ENCODE measurements around the gene GPR107. TPM values are rescaled to one million over a fixed set of nuclear protein-coding genes. Genes with fewer than 3 reads are reported as not detected.

GPR107 gene
- polyA plus RNA-seq, 4 donors, result 48.7 to 57.7 (median 54.1) TPM

DNA sequence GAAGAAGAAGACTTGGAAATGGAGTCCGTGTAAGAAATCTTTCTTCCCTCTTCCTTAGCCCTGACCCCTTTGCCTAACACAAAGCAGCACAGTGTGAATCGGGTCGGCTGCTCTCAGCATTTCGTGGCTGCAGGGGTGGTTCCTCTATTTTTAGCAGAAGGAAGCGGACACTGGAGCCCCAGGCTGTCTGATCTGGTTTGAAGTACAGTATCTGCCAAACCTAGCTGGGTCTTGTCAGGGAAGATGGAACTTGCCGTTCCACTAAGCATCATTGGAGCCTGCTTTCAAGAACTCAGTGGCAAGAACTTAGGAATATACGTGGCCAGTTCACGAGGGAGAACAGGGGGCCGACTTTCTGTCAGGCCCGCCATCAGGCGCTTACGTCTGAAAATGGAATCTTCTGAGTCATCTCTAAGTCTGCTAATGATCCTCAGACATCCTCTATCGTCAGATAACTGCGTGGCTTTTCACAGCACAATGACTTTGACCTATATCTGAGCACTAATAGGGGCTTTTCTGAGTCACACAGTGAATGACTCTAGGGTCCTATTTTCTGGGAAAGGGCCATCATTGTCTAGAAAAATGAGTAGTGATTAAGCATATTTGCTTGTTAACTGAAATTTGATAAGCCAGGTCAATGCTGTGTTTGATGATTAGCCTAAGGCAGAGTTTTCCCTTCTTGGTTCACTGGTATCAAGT is 75.2 kb downstream of the GPR107 start:
- DNase-seq (ENCODE audit: low read depth in 4 of 4, low spot score in 2 of 4), result no peak

DNA sequence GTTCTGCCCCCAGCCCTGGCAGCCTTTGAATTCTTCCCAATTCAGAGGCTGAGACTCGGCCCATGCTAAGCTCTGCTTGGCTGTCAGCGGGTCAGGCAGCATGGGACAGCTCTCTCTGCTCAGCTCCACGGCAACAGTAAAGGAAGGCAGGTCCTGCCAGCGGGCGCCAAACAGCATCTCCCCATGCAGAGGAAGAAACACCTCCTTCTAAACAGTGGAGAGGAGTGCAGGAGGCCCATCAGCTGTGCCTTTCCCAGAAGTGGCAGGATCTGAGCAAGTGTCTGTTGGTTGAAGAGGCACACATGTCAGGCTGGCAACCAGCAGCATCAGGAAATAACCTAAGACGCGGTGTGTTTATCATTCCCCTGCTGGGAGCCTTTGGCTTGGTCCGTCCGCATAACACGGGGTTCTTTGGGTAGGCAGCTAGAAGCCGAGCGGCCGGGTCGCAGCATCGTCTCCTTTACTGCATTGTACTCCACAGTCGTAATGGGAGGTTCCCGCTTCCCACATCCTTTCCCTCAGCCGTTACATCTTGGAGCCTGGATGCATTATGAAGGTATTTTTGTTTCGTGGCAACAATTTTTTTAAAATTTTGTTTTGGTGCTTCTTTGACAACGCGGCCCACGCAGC is 75.8 kb downstream of the GPR107 start:
- no peak for DNase-seq (ENCODE audit: low read depth in 4 of 4, low spot score in 2 of 4)

DNA sequence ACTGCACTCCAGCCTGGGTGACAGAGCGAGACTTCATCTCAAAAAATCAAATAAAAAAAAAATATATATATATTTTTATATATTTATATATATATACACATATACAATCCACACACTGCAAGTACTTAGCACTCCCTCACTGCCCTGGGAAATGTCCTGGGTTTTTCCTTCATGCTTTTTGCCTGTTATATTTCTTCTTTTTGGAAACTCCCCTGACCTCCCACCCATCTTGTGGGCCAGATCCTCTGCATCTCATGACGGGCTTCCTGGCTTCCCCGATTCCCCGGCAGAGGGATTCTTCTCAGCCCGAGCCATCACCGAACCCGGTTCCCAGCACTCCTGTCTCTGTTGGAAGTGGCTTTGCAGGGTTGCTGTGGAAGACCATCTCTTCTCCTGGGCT is 79.0 kb downstream of the GPR107 start:
- DNase-seq (ENCODE audit: low read depth in 4 of 4, low spot score in 2 of 4), result no peak

DNA sequence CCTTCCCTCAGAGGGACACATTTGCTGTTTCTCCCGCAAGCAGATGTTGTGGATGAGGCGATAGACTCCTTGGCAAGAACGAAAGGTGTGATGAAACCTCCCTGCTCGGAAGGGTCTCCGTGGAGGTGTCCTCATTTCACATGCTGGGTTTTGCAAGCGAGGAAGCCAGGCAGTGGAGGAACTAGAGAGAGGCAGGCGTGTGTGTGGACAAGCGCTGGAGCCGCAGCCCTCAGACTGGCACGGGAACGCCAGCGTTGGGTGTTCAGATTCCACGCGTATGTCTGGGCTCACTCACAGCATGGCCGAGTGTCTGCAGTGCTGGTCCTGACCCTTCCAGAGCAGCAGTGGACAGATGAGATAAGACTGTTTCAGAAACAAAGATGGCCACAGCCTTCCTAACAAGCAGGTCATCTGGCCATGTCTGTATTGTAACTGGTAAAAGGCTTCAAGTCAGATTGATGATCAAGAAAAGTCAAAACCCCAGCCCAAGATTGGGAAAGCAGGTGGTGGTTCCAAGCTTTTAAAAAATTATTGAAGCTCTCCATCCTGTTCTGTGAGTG is 83.5 kb downstream of the GPR107 start:
- DNase-seq (ENCODE audit: low read depth in 4 of 4, low spot score in 2 of 4), result no peak

DNA sequence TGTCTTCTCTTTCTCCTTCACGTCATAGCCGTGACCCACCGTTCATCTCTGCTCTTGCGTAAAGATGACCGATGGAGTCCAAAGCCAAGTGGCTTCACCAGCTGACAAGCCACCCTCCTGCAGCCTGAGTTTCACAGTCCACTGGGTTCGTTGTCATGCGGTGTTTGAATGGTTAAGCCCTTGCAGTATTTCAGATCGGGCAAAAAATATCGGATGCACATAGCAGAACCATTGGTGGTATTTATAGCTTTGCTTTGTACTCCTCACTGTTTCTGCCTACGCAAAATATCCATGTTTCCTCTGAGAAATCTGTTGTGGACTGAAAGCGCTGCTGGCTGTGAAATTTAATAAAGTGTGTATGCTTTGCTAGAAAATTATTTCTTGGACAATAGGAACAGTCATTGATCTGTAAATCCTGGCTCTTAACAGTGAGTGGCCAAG is 84.0 kb downstream of the GPR107 start:
- no peak for DNase-seq (ENCODE audit: low read depth in 4 of 4, low spot score in 2 of 4)

DNA sequence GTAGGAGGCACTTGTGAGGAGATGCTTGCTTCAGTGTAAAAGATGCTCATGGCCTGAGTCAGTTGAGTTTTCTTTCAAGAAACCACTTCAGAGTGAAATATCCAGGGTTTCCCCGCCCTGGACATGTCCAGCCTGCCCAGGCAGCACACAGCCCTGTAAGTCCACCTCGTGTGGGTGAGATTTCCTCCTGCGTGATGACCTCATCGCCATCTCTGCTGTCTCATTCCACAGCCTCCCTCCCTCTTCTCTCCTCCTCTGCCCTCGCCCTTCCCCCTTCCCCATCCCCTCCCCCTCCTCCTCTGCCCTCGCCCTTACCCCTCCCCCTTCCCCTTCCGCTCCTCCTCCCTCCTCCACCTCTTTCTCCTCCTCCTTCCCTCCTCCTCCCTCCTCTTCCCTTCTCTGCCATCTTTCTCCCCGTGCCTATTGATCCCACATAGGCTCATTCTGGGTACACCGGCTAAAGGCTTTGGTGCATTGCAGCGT is 84.5 kb downstream of the GPR107 start:
- no peak for DNase-seq (ENCODE audit: low read depth in 4 of 4, low spot score in 2 of 4)

DNA sequence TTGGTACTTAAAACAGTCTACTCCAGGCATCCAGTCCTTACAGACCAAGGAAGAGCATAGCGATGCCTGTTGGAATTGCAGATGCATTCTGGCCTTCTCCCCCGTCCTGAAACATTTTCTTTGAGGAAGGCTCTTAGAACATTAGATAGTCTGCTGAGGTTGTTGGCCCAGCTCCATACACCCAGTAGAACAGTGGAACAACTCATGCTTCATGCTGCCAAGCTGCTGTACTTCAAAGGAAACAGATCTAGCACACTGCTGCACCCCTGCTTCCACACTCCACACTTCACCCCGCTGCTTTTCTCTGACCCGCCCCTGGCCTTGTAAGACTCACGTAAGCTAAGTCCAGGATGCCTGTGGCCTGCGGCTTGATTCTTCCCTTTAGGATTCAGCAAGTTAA is 85.1 kb downstream of the GPR107 start:
- DNase-seq (ENCODE audit: low read depth in 4 of 4, low spot score in 2 of 4), result no peak

DNA sequence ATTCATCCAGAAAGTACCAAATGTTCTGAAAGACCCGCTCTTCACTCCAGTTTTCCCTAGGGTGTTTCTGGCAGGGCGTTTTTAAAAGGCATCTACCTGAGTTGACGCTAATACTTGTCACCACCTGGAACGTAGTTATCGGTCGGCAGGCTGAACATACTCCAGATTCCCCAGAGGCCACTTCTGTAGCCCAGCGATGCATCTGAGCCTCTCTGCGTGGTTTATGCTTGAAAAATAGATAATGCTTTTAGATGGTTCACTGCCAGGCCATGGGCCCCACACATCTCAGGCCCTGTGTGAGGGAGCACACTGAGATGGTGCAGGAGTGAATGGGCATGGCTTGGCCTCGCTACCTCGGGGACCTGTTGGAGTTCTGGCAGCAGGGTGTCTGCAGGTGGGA is 85.5 kb downstream of the GPR107 start:
- no peak for DNase-seq (ENCODE audit: low read depth in 4 of 4, low spot score in 2 of 4)

DNA sequence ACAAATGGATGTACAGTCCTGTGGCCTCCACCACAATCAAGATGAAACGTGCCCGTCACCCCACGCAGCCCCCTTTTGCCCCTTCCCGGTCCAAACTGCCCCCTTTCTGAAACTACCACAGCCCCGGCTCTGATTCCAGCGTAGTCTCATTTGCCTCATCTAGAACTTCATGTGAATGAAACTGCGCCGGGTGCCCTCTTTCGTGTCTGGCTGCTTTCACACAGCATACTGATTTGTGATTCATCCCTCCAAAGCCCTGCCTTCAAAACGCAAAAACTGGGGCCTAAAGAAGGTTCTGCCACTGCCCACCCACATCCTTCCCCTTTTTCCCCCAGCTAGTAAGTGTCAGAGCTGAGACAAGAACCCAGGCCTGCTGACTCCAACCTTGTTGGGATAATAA is 87.0 kb downstream of the GPR107 start:
- DNase-seq (ENCODE audit: low read depth in 4 of 4, low spot score in 2 of 4), result no peak

DNA sequence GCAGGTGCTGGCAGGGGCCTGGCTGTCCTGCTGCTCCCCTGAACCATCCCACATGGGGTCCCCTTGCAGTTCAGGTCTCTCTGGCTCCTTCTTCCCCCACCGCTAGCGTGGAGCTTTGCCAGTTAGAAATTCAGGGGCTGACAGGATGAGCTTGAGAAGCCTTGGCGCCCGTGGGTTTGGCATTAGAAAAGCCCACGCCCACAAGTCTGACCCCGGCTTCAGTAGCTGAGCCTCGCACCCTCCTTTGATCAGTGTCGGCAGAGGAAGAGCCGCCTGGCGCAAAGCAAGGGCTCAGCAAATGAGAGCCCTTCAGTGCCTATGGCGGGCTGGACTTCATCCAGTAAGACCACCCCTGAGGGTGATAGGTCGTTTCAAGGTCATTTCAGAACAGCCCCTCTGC is 88.3 kb downstream of the GPR107 start:
- DNase-seq (ENCODE audit: low read depth in 4 of 4, low spot score in 2 of 4), result no peak

DNA sequence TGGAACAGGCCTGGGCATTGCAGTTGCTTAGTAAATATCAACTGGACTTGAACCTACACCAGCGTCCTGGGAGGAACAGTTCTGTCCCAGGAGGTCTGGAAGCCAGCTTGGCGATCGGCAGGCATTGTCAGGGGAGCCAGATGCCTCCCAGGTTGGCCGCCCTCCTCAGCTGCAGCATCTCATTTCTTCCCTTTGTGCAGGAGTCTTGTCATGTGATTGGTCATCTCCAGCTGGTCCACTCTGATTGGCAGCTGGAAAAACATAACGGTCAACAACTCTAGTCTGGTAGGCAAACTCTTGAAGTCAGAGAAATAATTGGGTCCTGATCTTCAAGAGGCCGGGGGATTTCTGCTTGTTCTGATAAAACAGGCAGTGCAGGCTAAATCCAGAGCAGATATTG is 88.9 kb downstream of the GPR107 start:
- DNase-seq (ENCODE audit: low read depth in 4 of 4, low spot score in 2 of 4), result no peak

DNA sequence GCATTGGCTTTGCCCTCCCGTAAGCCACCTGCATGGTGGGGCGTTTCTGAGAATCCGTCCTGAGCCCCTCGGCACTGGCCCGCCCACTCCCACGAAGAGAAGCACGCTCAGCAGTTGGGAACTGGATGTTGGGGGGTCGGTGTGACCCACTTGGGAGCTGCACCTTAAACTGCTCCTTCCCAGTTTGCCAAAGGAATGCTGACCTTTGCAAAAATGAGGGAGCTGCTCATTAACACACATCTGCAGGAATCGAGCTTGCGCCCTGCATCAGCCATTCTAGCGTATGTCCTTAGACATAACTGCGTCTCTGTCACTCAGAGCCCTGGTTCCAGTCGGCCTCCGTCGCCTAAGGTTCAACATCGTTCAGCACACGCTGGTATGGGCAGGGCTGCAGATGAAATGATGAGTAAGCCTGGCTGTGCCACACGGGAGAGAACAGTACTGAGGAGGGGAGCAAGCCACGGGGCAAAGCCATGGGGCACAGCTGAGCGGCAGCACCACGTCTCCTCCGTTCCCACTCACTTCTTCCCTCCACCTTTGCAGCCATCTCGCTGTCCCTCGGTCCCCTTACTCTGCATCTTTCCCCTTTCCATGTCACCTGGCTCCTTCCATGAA is 89.7 kb downstream of the GPR107 start:
- no peak for DNase-seq (ENCODE audit: low read depth in 4 of 4, low spot score in 2 of 4)

DNA sequence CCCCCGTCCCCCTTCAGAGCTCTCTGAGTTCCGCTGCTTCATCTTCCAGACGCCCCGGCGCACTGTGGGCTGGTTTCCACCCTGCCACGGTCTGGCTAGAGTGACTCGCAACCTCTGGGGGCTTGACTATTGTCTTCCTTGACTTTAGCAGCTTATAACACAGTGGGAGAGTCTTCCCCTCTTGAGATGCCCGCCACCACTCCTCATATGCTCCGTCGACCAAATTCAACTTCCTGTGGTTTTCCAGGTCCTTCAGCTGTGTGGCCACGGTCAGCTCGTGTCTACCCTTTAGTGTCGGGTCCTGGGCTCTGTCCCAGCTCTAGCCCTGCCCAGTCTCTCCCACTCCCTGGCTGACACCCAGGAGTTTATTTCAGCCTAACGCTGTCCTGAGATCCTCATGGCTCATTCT is 90.3 kb downstream of the GPR107 start:
- DNase-seq (ENCODE audit: low read depth in 4 of 4, low spot score in 2 of 4), result no peak

DNA sequence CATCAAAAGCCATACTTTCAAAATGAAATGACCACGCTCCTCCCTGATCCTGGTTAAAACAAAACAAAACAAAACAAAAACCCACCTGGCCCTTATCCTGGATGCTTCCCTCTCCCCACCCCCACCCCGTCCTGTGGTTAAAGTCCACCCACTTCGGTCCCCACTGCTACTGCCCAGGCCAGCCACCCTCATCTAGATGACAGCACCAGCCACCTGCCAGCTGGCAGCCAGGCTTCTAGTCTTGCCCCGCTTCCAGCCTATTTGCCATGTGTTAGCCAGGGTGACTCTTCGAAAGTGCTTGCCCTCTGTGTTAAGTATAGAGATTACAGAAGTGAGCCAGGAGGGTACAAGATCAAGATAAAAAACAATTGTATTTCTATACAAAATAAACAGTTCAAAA is 91.0 kb downstream of the GPR107 start:
- DNase-seq (ENCODE audit: low read depth in 4 of 4, low spot score in 2 of 4), result no peak

DNA sequence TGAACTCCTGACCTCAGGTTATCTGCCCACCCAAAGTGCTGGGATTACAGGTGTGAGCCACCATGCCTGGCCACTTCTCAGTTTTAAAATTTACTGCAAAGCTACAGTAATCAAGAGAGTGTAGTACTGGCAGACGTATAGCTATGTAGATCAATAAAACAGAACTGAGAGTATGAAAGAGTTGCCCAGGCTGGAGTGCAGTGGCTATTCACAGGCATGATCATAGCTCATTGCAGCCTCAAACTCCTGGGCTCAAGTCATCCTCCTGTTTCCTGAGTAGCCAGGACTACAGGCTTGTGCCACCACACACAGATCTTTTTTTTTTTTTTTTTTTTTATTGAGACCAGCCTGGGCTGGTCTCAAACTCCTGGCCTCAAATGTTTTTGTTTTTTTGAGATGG is 92.0 kb downstream of the GPR107 start:
- no peak for DNase-seq (ENCODE audit: low read depth in 4 of 4, low spot score in 2 of 4)

DNA sequence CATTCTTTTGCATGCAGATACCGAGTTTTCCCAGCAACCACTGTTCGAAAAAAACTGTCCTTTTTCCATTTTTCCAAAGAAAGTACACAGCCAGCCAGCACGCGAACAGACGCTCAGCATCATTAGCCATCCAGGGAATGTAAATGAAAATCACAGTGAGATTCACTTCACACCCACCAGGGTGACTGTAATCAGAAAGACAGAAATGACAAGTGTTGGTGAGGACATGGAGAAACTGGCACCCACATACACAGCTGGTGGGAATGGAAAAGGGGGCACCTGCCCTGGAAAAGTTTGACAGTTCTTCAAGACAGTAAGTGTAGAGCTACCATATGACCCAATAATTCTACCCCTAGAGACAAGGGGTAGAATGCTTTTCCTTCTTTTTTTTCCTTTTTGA is 93.5 kb downstream of the GPR107 start:
- no peak for DNase-seq (ENCODE audit: low read depth in 4 of 4, low spot score in 2 of 4)

DNA sequence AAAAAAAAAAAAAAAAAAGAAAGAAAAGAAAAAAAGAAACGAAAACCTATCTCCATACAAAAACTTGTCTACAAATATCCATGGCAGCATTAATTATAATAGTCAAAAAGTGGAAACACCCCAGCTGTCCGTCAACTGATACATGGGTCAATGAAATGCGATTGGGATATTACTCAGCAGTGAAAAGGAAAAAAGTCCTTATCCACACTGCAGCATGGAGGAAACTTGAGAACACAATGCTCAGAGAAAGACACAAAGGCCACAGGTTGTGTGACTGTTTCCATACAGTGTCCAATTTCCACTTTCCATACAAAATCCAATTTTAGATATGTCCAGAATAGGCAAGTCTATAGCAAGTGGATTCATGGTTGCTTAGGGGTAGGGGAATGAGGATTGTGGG is 94.2 kb downstream of the GPR107 start:
- no peak for DNase-seq (ENCODE audit: low read depth in 4 of 4, low spot score in 2 of 4)

DNA sequence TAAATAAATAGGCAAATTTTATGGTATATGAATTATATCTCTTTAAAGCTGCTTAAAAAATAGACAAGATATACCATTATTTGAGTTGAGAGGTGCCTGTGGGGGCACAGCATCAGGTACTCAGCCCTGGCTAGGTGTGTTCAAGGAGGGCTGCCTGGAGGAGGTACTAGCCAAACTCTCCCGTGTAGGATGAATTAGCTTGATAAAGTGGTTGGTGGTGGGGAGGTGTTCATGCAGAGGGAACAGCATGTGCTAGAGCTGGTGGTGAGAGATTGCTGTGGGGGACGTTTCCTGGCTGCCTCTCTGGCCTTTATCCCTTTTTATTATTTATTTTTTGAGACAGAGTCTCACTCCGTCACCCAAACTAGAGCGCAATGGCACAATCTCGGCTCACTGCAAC is 95.3 kb downstream of the GPR107 start:
- no peak for DNase-seq (ENCODE audit: low read depth in 4 of 4, low spot score in 2 of 4)

DNA sequence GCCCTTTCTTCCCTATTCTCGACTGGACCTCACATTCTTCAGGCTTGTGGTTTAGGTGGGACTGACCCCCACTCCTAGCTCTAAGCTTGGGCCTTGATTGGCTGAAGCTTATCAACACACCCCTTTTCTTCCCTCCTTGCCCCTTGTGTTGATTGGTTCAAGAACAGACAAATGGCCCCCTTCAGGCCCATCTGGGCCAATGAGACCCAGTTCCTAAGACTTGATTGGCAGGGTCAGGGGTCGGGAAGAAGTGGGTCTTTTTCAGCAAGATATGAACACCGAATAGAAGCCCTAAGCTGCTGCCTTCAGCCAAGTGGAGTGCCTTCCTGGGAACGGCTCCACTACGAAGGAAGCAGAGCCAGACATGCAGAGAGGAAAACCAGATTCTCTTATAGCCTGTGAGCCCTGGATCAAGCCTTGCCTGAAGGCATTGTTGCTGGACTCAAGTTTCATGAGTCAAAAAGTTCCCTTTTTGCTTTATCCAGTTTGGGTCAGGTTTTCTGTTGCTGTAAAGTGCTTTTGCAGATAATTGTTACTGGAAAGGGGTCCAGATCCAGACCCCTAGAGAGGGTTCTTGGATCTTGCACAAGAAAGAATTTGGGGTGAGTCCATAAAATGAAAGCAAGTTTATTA is 96.1 kb downstream of the GPR107 start:
- no peak for DNase-seq (ENCODE audit: low read depth in 4 of 4, low spot score in 2 of 4)

DNA sequence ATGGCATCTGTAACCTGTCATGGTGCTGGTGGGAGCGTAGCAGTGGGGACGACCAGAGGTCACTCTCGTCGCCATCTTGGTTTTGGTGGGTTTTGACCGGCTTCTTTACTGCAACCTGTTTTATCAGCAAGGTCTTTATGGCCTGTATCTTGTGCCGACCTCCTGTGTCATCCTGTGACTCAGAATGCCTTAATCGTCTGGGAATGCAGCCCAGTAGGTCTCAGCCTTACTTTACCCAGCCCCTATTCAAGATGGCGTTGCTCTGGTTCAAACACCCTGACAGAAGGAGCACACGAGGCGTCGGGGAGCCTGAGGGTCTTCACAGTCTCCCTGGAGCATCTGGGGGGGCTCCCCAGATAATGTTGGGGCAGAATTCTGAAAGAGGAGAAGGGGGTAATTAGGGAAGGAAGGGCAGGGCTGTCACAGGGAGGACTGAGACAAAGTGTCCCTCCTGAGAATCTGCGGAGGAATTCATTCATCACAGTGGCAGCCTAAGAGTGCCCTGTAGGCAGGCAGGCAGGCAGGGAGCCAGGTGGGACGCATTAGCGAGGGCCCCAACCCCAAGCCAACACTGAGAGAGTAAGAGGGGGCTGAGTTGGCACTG is 97.2 kb downstream of the GPR107 start:
- DNase-seq (ENCODE audit: low read depth in 4 of 4, low spot score in 2 of 4), result no peak

DNA sequence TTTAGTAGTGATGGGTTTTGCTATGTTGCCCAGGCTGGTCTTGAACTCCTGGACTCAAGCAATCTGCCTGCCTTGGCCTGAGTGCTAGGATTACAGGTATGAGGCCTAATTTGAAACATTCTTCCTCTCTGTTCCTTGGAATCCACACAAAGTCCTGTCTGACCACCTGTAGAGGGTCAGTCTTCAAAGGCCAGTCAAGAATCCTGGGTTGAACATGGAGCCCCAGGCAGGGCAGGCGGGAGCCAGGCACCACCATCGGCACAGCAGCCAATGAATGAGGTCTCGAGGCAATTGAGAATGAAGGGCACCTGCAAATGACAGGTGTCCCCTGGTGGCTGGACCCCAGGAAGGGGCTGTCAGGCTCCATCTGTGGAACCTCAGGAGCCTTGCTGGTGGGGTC is 101.1 kb downstream of the GPR107 start:
- DNase-seq (ENCODE audit: low read depth in 4 of 4, low spot score in 2 of 4), result no peak
